ENCODE results near the gene DAGLA.

DNA sequence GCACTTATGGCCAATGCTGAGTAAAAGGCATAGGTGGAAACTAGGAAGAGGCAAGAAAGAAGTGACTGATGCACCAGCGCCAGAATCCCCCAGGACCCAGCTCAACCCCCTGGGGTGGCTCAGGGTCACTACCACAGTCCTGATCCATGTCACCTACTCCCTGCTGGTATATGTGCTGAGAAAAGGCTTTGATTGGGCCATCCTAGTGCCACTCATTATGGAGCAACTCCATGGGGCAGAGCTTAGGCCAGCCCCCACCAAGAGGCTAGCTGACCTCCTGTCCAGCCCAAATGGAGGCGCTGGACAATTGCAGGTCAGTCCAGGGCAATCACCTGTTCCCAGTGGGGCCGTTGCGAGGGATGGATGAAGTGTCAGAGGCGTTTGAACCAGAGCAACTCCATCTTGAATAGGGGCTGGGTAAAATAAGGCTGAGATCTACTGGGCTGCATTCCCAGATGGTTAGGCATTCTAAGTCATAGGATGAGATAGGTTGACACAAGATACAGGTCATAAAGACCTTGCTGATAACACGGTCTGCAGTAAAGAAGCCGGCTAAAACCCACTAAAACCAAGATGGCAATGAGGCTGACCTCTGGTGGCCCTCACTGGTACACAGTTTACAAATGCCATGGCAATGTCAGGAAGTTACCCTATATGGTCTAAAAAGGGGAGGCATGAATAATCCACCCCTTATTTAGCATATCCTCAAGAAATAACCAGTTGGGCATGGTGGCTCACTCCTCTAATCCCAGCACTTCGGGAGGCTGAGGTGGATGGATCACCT is 20.6 kb upstream of the DAGLA start:
- no peak for TF ChIP-seq POLR2A (IDR thresholded peaks at IDR 0.05)
- no peak for TF ChIP-seq CTCF (IDR thresholded peaks at IDR 0.05 in 8 of 11, conservative IDR thresholded peaks at IDR 0.05 in 3 of 11)
- no peak for TF ChIP-seq POLR2AphosphoS5 (IDR thresholded peaks at IDR 0.05)
